Measurements from ENCODE around the gene CASP5. TPM values are rescaled to one million over a fixed set of nuclear protein-coding genes. Genes with fewer than 3 reads are reported as not detected.
A peak's percentile ranks its signal among the peaks of the same experiment; 100 is the strongest.

The CASP5 gene
- polyA plus RNA-seq, 1 donor (not counting 4 experiments of a cell fraction or from before 2014, with no cell fraction given), result not detected

- Histone ChIP-seq H3K36me3 (ENCODE audit: control insufficient read depth in 2 of 2, extremely low read depth in 1 of 2, insufficient read depth in 2 of 2, low read length in 2 of 2) (peaks cover 3 to 4% of the 10 kb centered on the region in 2 experiments), H3K27ac (ENCODE audit: control insufficient read depth, insufficient read depth, low read length) (no peak overlapping the region), H4K20me1 (ENCODE audit: control insufficient read depth, extremely low read depth, insufficient read depth, low read length) (no peaks in the 10 kb centered on the region), H2AFZ (ENCODE audit: control insufficient read depth, low read length) (peak overlapping the region; percentile 28), H3K9ac (ENCODE audit: control insufficient read depth, extremely low read depth, insufficient read depth, low read length) (no peak overlapping the region), H3K27me3 (ENCODE audit: control insufficient read depth, extremely low read depth, insufficient read depth, low read length) (no peaks in the 10 kb centered on the region), H3K4me3 (ENCODE audit: control insufficient read depth in 2 of 3, extremely low read depth in 1 of 3, insufficient read depth in 2 of 3, low read depth in 1 of 3, low read length in 3 of 3) (peak overlapping the region; percentile 14 to 45 (median 23)), H3K9me1 (ENCODE audit: control insufficient read depth, extremely low read depth, insufficient read depth, low read length) (no peaks in the 10 kb centered on the region), H3K9me3 (ENCODE audit: control insufficient read depth, low read depth, low read length) (no peaks in the 10 kb centered on the region), H3K4me2 (ENCODE audit: control insufficient read depth, extremely low read depth, insufficient read depth, low read depth, low read length) (peak overlapping the region; percentile 63), H3K79me2 (ENCODE audit: control insufficient read depth, insufficient read depth, low read length) (no peaks in the 10 kb centered on the region), H3K4me1 (ENCODE audit: control insufficient read depth, extremely low read depth, insufficient read depth, low read length) (peaks cover 5% of the 10 kb centered on the region)
- no peak for TF ChIP-seq EZH2 (IDR thresholded peaks at IDR 0.05; ENCODE audit: low read length)
- no peak for TF ChIP-seq CTCF (optimal IDR thresholded peaks at IDR 0.05 in 1 of 3, IDR thresholded peaks at IDR 0.05 in 1 of 3, conservative IDR thresholded peaks at IDR 0.05 in 1 of 3; ENCODE audit: extremely low read depth in 1 of 3, insufficient read depth in 2 of 3, low read length in 3 of 3)
- no peak for DNase-seq (ENCODE audit: low read depth, low spot score)
- dilution Hi-C loops (cut with MboI; ENCODE audit: extremely low pct_ligation_motif_present, low sequenced_read_pairs), result no loop called here
- FAIRE-seq, result no peak
Measured at GRCh38 chr11:105033781-105034180, 10.8 kb upstream of the CASP5 start.

GRCh38 chr11:105033343-105033742, 10.4 kb upstream of the CASP5 start:
- H3K36me3 ChIP-seq (ENCODE audit: control insufficient read depth in 2 of 2, extremely low read depth in 1 of 2, insufficient read depth in 2 of 2, low read length in 2 of 2), result peaks cover 3 to 4% of the 10 kb centered on the region in 2 experiments
- H3K9ac ChIP-seq (ENCODE audit: control insufficient read depth, extremely low read depth, insufficient read depth, low read length), result no peak overlapping the region
- H3K4me2 ChIP-seq (ENCODE audit: control insufficient read depth, extremely low read depth, insufficient read depth, low read depth, low read length), result peak overlapping the region; percentile 63
- dilution Hi-C loops (cut with MboI; ENCODE audit: extremely low pct_ligation_motif_present, low sequenced_read_pairs), result no loop called here
- H3K27ac ChIP-seq (ENCODE audit: control insufficient read depth, insufficient read depth, low read length), result no peak overlapping the region
- no peak for TF ChIP-seq EZH2 (IDR thresholded peaks at IDR 0.05; ENCODE audit: low read length)
- H2AFZ ChIP-seq (ENCODE audit: control insufficient read depth, low read length), result no peak overlapping the region
- H3K9me3 ChIP-seq (ENCODE audit: control insufficient read depth, low read depth, low read length), result no peaks in the 10 kb centered on the region
- no peak for FAIRE-seq
- no peaks in the 10 kb centered on the region for H4K20me1 ChIP-seq (ENCODE audit: control insufficient read depth, extremely low read depth, insufficient read depth, low read length)
- H3K79me2 ChIP-seq (ENCODE audit: control insufficient read depth, insufficient read depth, low read length), result no peaks in the 10 kb centered on the region
- no peak for DNase-seq (ENCODE audit: low read depth, low spot score)
- H3K9me1 ChIP-seq (ENCODE audit: control insufficient read depth, extremely low read depth, insufficient read depth, low read length), result no peaks in the 10 kb centered on the region
- no peaks in the 10 kb centered on the region for H3K27me3 ChIP-seq (ENCODE audit: control insufficient read depth, extremely low read depth, insufficient read depth, low read length)
- no peak overlapping the region for H3K4me3 ChIP-seq (ENCODE audit: control insufficient read depth in 2 of 3, extremely low read depth in 1 of 3, insufficient read depth in 2 of 3, low read depth in 1 of 3, low read length in 3 of 3)
- peaks cover 5% of the 10 kb centered on the region for H3K4me1 ChIP-seq (ENCODE audit: control insufficient read depth, extremely low read depth, insufficient read depth, low read length)

DNA sequence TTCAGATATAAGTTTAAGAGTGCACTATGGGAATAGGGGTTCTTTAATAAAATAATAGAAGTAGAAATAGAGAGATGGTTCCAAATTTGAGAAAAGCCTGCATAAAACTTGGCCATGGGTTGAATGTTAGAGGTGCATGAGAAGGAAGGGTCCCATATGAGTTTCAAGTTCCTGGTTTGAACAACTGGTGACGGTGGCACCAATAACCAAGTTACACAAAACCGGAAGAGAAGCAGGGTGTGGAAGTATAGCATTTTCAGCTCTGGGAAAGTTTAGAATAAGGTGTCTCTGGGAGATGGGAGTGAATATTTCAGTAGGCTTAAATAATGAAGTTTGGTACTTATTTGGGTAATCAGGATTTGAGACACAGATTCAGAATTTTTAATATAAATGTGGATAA, 9.5 kb upstream of the CASP5 start:
- no peak overlapping the region for H3K4me2 ChIP-seq (ENCODE audit: control insufficient read depth, extremely low read depth, insufficient read depth, low read depth, low read length)
- dilution Hi-C loops (cut with MboI; ENCODE audit: extremely low pct_ligation_motif_present, low sequenced_read_pairs), result no loop called here
- no peak for FAIRE-seq

More for the DNA sequence above, 9.5 kb upstream of the CASP5 start:
- Histone ChIP-seq H3K27me3 (ENCODE audit: control insufficient read depth, extremely low read depth, insufficient read depth, low read length) (no peaks in the 10 kb centered on the region), H3K27ac (ENCODE audit: control insufficient read depth, insufficient read depth, low read length) (no peak overlapping the region), H3K9me1 (ENCODE audit: control insufficient read depth, extremely low read depth, insufficient read depth, low read length) (no peaks in the 10 kb centered on the region), H3K4me3 (ENCODE audit: control insufficient read depth in 2 of 3, extremely low read depth in 1 of 3, insufficient read depth in 2 of 3, low read depth in 1 of 3, low read length in 3 of 3) (no peak overlapping the region), H3K4me1 (ENCODE audit: control insufficient read depth, extremely low read depth, insufficient read depth, low read length) (peaks cover 5% of the 10 kb centered on the region), H3K9ac (ENCODE audit: control insufficient read depth, extremely low read depth, insufficient read depth, low read length) (no peak overlapping the region), H3K36me3 (ENCODE audit: control insufficient read depth in 2 of 2, extremely low read depth in 1 of 2, insufficient read depth in 2 of 2, low read length in 2 of 2) (peaks cover 3 to 4% of the 10 kb centered on the region in 2 experiments), H2AFZ (ENCODE audit: control insufficient read depth, low read length) (no peak overlapping the region), H3K9me3 (ENCODE audit: control insufficient read depth, low read depth, low read length) (no peaks in the 10 kb centered on the region), H4K20me1 (ENCODE audit: control insufficient read depth, extremely low read depth, insufficient read depth, low read length) (no peaks in the 10 kb centered on the region), H3K79me2 (ENCODE audit: control insufficient read depth, insufficient read depth, low read length) (no peaks in the 10 kb centered on the region)
- DNase-seq (ENCODE audit: low read depth, low spot score), result no peak
- TF ChIP-seq CTCF (optimal IDR thresholded peaks at IDR 0.05 in 1 of 3, IDR thresholded peaks at IDR 0.05 in 1 of 3, conservative IDR thresholded peaks at IDR 0.05 in 1 of 3; ENCODE audit: extremely low read depth in 1 of 3, insufficient read depth in 2 of 3, low read length in 3 of 3) (no peak), EZH2 (IDR thresholded peaks at IDR 0.05; ENCODE audit: low read length) (no peak)

Data from keratinocyte (primary cell).